ENCODE measurements around the gene FBXO42.

- TF ChIP-seq GATA2 (IDR thresholded peaks at IDR 0.05; ENCODE audit: low read depth, low read length) = no peak
- no peak for TF ChIP-seq GATA3 (IDR thresholded peaks at IDR 0.05; ENCODE audit: low read depth, low read length)
These were observed 59.5 kb downstream of the FBXO42 start for GRCh38 chr1:16292739-16293138.
